Smooth muscle cell (in vitro differentiated cells): Measurements from ENCODE around the gene TMEM123. TPM values are rescaled to one million over a fixed set of nuclear protein-coding genes. Genes with fewer than 3 reads are reported as not detected.

ENCODE experiments used
- DNase-seq: peaks from one replicate; lab custom pipeline; 2025; ENCODE audit not compliant: unreplicated experiment; lab: John Stamatoyannopoulos, UW
- H2AFZ ChIP-seq: fragments of 200-600 bp; sonication (generic); 2 replicates; pipeline ENCODE4 v1.6.0; 2016; ENCODE audit warnings: antibody characterized with exemption, low read depth, mild to moderate bottlenecking
- H3F3A ChIP-seq: fragments of 200-600 bp; sonication (generic); 2 replicates; pipeline ENCODE4 v1.6.0; 2017; ENCODE audit warnings: antibody characterized with exemption, low read depth
- H3K27ac ChIP-seq: fragments of 200-600 bp; sonication (generic); 2 replicates; pipeline ENCODE4 v1.5.1; 2016; ENCODE audit warnings: low read depth, mild to moderate bottlenecking
- H3K27me3 ChIP-seq: fragments of 200-600 bp; sonication (generic); 2 replicates; pipeline ENCODE4 v1.6.1; 2016; ENCODE audit warnings: low read depth, mild to moderate bottlenecking
- H3K36me3 ChIP-seq: fragments of 200-600 bp; sonication (generic); 2 replicates; pipeline ENCODE4 v1.5.1; 2016; ENCODE audit warnings: low read depth
- H3K4me1 ChIP-seq: fragments of 200-600 bp; sonication (generic); 2 replicates; pipeline ENCODE4 v1.5.1; 2016; ENCODE audit warnings: low read depth
- H3K4me2 ChIP-seq: fragments of 200-600 bp; sonication (generic); 2 replicates; pipeline ENCODE4 v1.6.0; 2016; ENCODE audit warnings: mild to moderate bottlenecking
- H3K4me3 ChIP-seq: fragments of 200-600 bp; sonication (generic); 2 replicates; pipeline ENCODE4 v1.5.1; 2016; ENCODE audit warnings: mild to moderate bottlenecking
- H3K79me2 ChIP-seq: fragments of 200-600 bp; sonication (generic); 2 replicates; pipeline ENCODE4 v1.6.0; 2016; ENCODE audit warnings: low read depth, mild to moderate bottlenecking
- H3K9ac ChIP-seq: fragments of 200-600 bp; sonication (generic); 2 replicates; pipeline ENCODE4 v1.6.0; 2016; ENCODE audit warnings: low read depth
- H3K9me3 ChIP-seq: fragments of 200-600 bp; sonication (generic); replicated peaks from 2 replicates; pipeline ENCODE4 v1.5.1; 2016; ENCODE audit warnings: low read depth
- H4K20me1 ChIP-seq: fragments of 200-600 bp; sonication (generic); 2 replicates; pipeline ENCODE4 v1.6.0; 2016; ENCODE audit warnings: low read depth
- CTCF ChIP-seq: fragments of 200-600 bp; sonication (generic); IDR thresholded peaks from 2 replicates; pipeline ENCODE4 v1.5.1; 2017; ENCODE audit warnings: borderline replicate concordance, mild to moderate bottlenecking, antibody characterized with exemption; ENCODE audit not compliant: insufficient read depth, poor library complexity, severe bottlenecking
- WGBS: methylation state at CpG from one replicate; pipeline ENCODE4 v1.1.7; 2016; ENCODE audit warnings: low lambda C conversion rate; 5-methylcytosine and 5-hydroxymethylcytosine counted together
- polyA plus RNA-seq: library from polyadenylated mRNA; unstranded; fragments of >200 nt; fragmentation: Nextera tagmentation; extraction: Ambion mirVana; gene quantifications from 2 replicates; pipeline ENCODE4 v1.2.1, GENCODE V29; 2016
- total RNA-seq: library from RNA; depleted of rRNA; stranded (reverse); fragments of >200 nt; gene quantifications from 2 replicates; pipeline ENCODE4 v1.2.3, GENCODE V29; 2014

TMEM123 gene
- total and polyA plus RNA-seq, 2 experiments from 2014 or later, result 38.8 to 78.8 TPM

GRCh38 chr11:102470251-102470650, 17.7 kb upstream of the TMEM123 start:
- H2AFZ ChIP-seq, result no peak overlapping the region
- no peak overlapping the region for H3K27ac ChIP-seq
- no peak for TF ChIP-seq CTCF
- no peak overlapping the region for H3K4me2 ChIP-seq
- no peaks in the 10 kb centered on the region for H3K9me3 ChIP-seq
- no peaks in the 10 kb centered on the region for H3K27me3 ChIP-seq
- WGBS, result 84% methylated on average over 3 of the region's 3 CpGs
- no peaks in the 10 kb centered on the region for H3K4me1 ChIP-seq
- H4K20me1 ChIP-seq, result no peaks in the 10 kb centered on the region
- no peak for DNase-seq
- no peaks in the 10 kb centered on the region for H3F3A ChIP-seq
- no peak overlapping the region for H3K9ac ChIP-seq
- H3K4me3 ChIP-seq, result no peak overlapping the region
- no peaks in the 10 kb centered on the region for H3K79me2 ChIP-seq
- no peaks in the 10 kb centered on the region for H3K36me3 ChIP-seq

- H3K4me3 ChIP-seq, result no peak overlapping the region
- H3K4me2 ChIP-seq, result no peak overlapping the region
- no peak overlapping the region for H3K9ac ChIP-seq
- H3K9me3 ChIP-seq, result no peaks in the 10 kb centered on the region
- no peaks in the 10 kb centered on the region for H3K4me1 ChIP-seq
- WGBS, result 75% methylated on average over 8 of the region's 8 CpGs
- H3K36me3 ChIP-seq, result no peaks in the 10 kb centered on the region
- H3K79me2 ChIP-seq, result no peaks in the 10 kb centered on the region
- H2AFZ ChIP-seq, result no peak overlapping the region
- no peak for DNase-seq
- peak overlapping the region; percentile 66 for H3K27ac ChIP-seq
- no peaks in the 10 kb centered on the region for H4K20me1 ChIP-seq
- H3F3A ChIP-seq, result no peaks in the 10 kb centered on the region
- H3K27me3 ChIP-seq, result no peaks in the 10 kb centered on the region
- TF ChIP-seq CTCF, result no peak
These were observed 16.7 kb upstream of the TMEM123 start for GRCh38 chr11:102469196-102469821.

GRCh38 chr11:102468616-102469195, 16.1 kb upstream of the TMEM123 start:
- H3K4me1 ChIP-seq, result no peaks in the 10 kb centered on the region
- H3K4me2 ChIP-seq, result no peak overlapping the region
- H3K27me3 ChIP-seq, result no peaks in the 10 kb centered on the region
- H3K79me2 ChIP-seq, result no peaks in the 10 kb centered on the region
- 83% methylated on average over 6 of the region's 6 CpGs for WGBS
- no peak for TF ChIP-seq CTCF
- no peaks in the 10 kb centered on the region for H3F3A ChIP-seq
- no peak overlapping the region for H3K9ac ChIP-seq
- DNase-seq, result no peak
- peak overlapping the region; percentile 66 for H3K27ac ChIP-seq
- no peak overlapping the region for H2AFZ ChIP-seq
- H3K9me3 ChIP-seq, result no peaks in the 10 kb centered on the region
- no peaks in the 10 kb centered on the region for H4K20me1 ChIP-seq
- no peaks in the 10 kb centered on the region for H3K36me3 ChIP-seq
- no peak overlapping the region for H3K4me3 ChIP-seq
